Measurements from ENCODE around the gene STK32C.

DNA sequence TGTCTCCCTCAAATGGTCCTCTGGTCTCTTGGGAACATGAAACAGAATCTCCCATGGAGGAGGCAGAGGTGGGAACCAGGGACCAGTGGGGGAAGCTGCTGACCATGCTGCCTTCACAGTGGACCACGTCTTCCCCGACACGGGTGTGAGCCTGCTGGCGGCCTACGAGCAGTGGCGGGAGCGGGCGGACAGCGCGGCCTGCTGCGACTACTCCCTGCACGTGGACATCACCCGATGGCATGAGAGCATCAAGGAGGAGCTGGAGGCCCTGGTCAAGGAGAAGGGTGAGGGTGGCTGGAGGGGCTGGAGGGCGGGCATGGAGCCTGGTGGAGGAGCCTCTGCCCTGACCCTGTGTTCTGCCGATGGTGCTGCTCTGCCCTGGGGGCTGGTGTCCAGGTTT lies 113.0 kb downstream of the STK32C start:
- TF ChIP-seq POLR2A (IDR thresholded peaks at IDR 0.05), result no peak
- TF ChIP-seq, protein P1, sequence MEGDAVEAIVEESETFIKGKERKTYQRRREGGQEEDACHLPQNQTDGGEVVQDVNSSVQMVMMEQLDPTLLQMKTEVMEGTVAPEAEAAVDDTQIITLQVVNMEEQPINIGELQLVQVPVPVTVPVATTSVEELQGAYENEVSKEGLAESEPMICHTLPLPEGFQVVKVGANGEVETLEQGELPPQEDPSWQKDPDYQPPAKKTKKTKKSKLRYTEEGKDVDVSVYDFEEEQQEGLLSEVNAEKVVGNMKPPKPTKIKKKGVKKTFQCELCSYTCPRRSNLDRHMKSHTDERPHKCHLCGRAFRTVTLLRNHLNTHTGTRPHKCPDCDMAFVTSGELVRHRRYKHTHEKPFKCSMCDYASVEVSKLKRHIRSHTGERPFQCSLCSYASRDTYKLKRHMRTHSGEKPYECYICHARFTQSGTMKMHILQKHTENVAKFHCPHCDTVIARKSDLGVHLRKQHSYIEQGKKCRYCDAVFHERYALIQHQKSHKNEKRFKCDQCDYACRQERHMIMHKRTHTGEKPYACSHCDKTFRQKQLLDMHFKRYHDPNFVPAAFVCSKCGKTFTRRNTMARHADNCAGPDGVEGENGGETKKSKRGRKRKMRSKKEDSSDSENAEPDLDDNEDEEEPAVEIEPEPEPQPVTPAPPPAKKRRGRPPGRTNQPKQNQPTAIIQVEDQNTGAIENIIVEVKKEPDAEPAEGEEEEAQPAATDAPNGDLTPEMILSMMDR (IDR thresholded peaks at IDR 0.05), result no peak
